Stimulated activated CD8-positive, alpha-beta memory T cell treated with anti-CD3 and anti-CD28 coated beads, Interleukin-7, amount 100 ng/mL, for 48 hours (primary cell): ENCODE measurements around the gene NOM1.
A peak's percentile ranks its signal among the peaks of the same experiment; 100 is the strongest.

Experiments
- DNase-seq, 2 donors: peaks; one replicate each; pipeline ENCODE4 v3.0.0-alpha.2; 2020; ENCODE audit warnings: low read depth in 1 of 2; ENCODE audit errors: extremely low read depth in 1 of 2

The NOM1 gene

GRCh38 chr7:157014635-157015555 is 65.4 kb downstream of the NOM1 start:
- DNase-seq, result no peak

DNA sequence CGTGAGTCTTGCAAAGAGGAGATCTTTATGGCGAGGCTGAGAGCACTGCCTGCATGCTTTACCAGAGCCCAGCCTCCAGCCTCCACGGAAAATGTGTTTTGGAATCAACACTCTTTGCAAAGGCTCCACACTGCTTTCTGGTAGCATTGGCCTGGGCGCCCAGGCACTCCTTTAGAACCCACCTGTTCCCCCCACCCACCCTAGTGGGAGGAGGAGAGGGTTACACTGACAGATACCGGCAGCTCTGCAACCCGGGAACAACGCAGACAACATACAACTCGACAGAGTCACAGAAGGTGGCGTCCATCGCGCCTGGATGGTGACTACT is 66.5 kb downstream of the NOM1 start:
- no peak for DNase-seq

- peak; percentile 27 to 39 for DNase-seq
Observed at GRCh38 chr7:157016352-157017041, 67.0 kb downstream of the NOM1 start.

GRCh38 chr7:157017149-157017548 is 67.6 kb downstream of the NOM1 start:
- no peak for DNase-seq

- no peak for DNase-seq
Observed at GRCh38 chr7:157017603-157018327, 68.3 kb downstream of the NOM1 start.

DNA sequence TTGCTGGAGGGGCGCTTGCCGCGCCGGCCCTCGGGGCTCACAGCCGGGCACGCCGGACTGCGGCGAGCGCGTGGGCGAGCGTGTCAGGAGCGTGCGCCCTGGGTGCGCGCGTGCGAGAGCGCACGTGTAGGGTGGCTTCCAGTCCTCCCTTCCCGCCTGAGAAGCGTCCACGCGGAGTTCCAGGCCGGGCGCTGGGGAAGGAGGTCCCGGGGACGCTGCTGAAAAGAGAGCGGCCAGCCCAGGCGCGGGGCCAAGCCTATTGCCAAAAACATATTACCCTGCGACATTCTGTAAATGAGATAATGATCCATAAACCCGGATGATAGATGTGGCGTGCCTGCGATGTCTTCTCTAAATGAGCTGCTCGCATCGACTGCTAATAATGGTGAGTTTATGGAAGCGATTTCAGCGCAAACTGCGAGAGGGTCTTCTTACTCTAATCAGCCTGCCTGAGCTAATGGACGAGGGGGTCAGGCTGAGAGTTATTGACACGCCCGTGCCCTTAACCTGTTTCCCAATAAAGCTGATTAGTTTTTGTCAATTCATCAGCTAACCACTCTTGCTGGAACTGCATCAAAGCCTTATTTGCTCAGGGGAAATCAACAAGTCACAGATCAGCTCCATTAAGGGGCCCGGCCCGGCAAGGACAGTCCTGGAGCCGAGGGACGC is 69.0 kb downstream of the NOM1 start:
- DNase-seq, result no peak

DNA sequence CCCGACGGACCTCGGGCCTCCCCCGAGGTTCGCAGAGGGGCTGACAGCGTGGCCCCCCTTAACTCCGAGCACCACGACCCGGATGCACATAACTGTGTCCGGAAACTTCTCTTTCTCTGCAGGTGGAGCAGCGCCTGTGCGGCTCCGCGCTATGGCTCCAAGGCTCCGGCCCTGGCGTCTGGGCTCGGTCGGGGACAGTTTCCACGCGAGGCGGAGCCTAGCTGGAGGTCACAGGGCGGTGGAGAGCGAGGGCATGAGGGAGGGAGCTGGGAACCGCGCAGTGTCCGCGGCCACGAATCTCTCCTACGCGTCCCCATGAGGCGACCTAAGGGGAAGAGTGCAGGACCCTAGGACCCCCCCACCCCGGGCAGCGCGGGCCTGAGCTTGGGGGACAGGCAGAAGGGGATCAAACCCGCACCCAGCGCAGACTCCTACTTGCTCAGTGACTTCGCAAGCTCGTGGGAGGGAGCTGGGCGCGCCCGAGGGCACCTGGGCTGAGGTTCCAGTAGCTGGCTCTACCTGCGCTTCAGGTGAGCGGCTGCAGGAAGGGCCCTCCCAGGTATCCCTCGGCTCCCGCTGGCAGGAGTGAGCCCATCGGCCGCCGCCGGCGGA is 69.6 kb downstream of the NOM1 start:
- no peak for DNase-seq

DNA sequence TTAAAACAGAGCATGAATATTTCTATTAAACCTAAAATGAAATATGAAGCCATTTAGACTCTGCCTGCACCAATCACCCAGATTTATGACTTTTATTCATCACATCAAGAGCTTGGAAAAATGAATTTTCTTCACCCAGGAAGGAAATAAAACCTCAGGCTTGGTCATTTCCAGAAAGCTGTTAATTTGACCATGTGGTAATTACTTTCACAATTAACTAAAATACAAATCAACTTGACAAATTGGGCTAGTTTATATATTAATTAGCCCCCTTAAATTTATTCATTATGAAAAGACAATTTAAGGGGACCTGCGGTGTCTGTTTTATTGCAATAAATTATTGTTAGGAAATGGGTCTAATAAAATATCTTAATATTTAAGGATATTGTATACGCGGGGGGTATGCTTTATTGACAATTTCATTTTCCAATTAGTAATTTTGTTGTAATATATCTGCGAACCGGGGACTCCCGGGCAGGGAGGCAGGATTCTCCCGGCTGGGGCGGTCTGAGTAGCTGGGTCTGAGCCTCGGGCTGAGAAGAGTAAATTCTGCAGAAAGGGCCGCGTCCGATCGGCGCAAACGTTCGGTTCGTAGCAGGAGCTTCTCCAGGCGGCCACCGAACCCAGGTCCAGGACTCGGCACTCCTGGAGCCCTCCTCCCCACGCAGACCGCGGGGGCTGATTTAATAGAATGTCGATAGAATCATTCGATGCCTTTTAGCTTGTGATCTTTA is 70.4 kb downstream of the NOM1 start:
- DNase-seq, result no peak

- DNase-seq, result no peak
Observed at GRCh38 chr7:157020514-157021070, 71.1 kb downstream of the NOM1 start.

GRCh38 chr7:157021071-157021870 is 71.8 kb downstream of the NOM1 start:
- no peak for DNase-seq

- no peak for DNase-seq
Observed at GRCh38 chr7:157021871-157022680, 72.6 kb downstream of the NOM1 start.
